GM06990 (cell line): Measurements from ENCODE around the gene SRP68.

ENCODE experiments used
- DNase-seq: peaks from one replicate; pipeline ENCODE4 v3.0.0-alpha.2; 2011; ENCODE audit not compliant: insufficient read length; ENCODE audit errors: extremely low read depth
- H3K27me3 ChIP-seq: replicated peaks from 2 replicates; pipeline ENCODE4 v1.6.0; 2011; ENCODE audit warnings: low read length; ENCODE audit not compliant: control insufficient read depth, insufficient read depth
- H3K36me3 ChIP-seq: 2 replicates; pipeline ENCODE4 v1.5.1; 2011; ENCODE audit warnings: low read length; ENCODE audit not compliant: control insufficient read depth, insufficient read depth
- H3K4me3 ChIP-seq: replicated peaks from 2 replicates; pipeline ENCODE4 v1.5.1; 2011; ENCODE audit warnings: low read depth, mild to moderate bottlenecking, control low read depth, low read length
- CTCF ChIP-seq: IDR thresholded peaks from 2 replicates; pipeline ENCODE4 v1.5.1; 2011; ENCODE audit warnings: low read length, control low read depth, mild to moderate bottlenecking, inconsistent platforms; ENCODE audit not compliant: insufficient read depth, poor library complexity, severe bottlenecking

SRP68 gene

GRCh38 chr17:76032073-76032779, 40.1 kb downstream of the SRP68 start:
- Histone ChIP-seq H3K36me3 (no peaks in the 10 kb centered on the region), H3K4me3 (no peak overlapping the region), H3K27me3 (no peaks in the 10 kb centered on the region)
- TF ChIP-seq CTCF = no peak
- no peak for DNase-seq

GRCh38 chr17:76027159-76027839, 45.0 kb downstream of the SRP68 start, which contains the start of gene EVPL:
Gene EVPL, minus strand, starts transcription at chr17:76027306. Its CDS starts 108 bp downstream, at chr17:76027198.
- H3K27me3 ChIP-seq = no peaks in the 10 kb centered on the region; the same call in 1 of the 2 replicates
- H3K4me3 ChIP-seq = no peak within 1 kb of the TSS
- no peak for TF ChIP-seq CTCF
- no peak for DNase-seq
- no peaks in the 10 kb centered on the region for H3K36me3 ChIP-seq

- H3K27me3 ChIP-seq = no peaks in the 10 kb centered on the region; the same call in 1 of the 2 replicates
- DNase-seq = no peak
- H3K36me3 ChIP-seq = no peaks in the 10 kb centered on the region
- TF ChIP-seq CTCF = no peak
- H3K4me3 ChIP-seq = no peak overlapping the region
Measured at GRCh38 chr17:76026714-76027158, 45.6 kb downstream of the SRP68 start.

GRCh38 chr17:76025294-76025693, 47.0 kb downstream of the SRP68 start:
- Histone ChIP-seq H3K27me3 (no peaks in the 10 kb centered on the region; the same call in 1 of the 2 replicates), H3K4me3 (no peak overlapping the region), H3K36me3 (no peaks in the 10 kb centered on the region)
- DNase-seq = no peak
- no peak for TF ChIP-seq CTCF

- no peak for TF ChIP-seq CTCF
Measured at GRCh38 chr17:76024353-76024752, 48.0 kb downstream of the SRP68 start.

More at GRCh38 chr17:76024353-76024752, 48.0 kb downstream of the SRP68 start:
- Histone ChIP-seq H3K4me3 (no peak overlapping the region), H3K27me3 (no peaks in the 10 kb centered on the region; the same call in 1 of the 2 replicates), H3K36me3 (no peaks in the 10 kb centered on the region)
- DNase-seq = no peak
